HG02973 (cell line): ENCODE data around the gene SLC39A7.
"Not testable (repeated sequence)": the region's sequence is repeated elsewhere in the genome, so short reads cannot be mapped to it uniquely, and the experiment has no call there.

Experiments
- ATAC-seq: cut with Tn5 transposase; IDR thresholded peaks from one replicate; pipeline ENCODE4 v1.9.1; 2021; ENCODE audit warnings: moderate library complexity; ENCODE audit not compliant: unreplicated experiment

SLC39A7 gene

DNA sequence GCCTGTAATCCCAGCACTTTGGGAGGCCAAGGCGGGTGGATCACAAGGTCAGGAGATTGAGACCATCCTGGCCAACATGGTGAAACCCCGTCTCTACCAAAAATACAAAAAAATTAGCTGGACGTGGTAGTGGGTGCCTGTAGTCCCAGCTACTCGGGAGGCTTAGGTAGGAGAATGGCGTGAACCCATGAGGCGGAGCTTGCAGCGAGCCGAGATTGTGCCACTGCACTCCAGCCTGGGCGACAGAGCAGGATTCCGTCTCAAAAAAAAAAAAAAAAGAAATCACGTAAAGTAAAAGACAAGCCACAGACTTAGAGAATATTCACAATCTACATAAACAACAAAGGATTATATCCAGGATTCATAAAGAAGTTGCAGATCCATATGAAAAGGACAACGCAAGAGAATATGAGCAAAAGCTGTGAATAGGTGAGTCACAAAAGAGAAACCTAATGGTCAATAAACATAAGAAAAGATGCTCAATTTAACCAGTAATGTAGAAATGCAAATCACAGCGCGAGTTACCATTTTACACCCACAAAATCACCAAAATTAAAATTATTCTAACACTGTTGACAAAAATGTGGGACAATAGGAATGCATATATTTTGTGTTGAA is 25.9 kb downstream of the SLC39A7 start:
- ATAC-seq = not testable (repeated sequence)

DNA sequence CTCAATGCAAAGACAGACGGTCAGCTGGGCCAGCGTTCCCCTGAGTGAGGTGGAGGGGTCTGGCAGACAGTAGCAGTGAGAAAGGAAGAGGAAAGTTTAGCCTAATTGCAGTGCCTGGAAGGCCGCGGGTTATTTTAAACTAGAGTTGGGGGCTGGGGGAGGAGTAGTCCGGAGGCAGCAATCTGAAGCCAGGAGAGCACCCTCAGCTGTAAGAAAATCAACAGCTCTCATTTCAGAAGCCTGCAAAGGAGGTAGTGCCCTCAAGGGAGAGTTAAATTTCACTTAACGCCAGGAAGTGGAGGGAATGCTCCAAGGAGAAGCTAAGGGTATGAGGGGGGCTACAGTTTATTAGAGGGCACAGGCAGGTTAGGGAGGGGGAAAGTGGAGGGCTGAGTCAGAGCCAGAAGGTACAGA is 34.6 kb downstream of the SLC39A7 start:
- ATAC-seq = no peak

DNA sequence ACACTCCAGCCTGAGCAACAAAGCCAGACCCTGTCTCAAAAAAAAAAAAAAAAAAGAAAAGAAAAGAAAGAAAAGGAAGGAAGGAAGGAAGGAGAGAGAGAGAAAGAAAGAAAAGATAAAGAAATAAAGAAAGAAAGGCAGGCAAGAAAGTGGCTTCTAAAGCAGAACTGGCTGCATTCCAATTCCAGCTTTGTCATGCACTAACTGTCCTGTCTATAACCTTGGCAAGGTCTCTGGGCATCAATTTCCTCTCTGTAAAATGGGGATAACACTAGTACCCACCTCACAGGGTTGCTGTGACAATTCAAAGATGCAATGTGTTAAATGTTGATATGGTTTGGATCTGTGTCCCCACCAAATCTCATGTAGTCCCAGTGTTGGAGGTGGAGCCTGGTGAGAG is 35.7 kb downstream of the SLC39A7 start:
- ATAC-seq = no peak

DNA sequence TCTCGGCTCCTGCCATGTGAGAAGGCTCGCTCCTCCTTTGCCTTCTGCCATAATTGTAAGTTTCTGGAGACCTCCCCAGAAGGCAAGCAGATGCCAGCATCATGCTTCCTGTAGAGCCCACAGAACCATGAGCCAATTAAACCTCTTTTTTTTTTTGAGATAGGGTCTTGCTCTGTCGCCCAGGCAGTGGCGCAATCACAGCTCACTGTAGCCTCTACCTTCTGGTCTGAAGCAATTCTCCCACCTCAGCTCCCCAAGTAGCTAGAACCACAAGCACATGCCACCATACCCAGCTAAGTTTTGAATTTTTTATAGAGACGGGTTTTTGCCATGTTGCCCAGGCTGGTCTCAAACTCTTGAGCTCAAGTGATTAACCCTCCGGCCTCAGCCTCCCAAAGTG is 36.2 kb downstream of the SLC39A7 start:
- no peak for ATAC-seq

DNA sequence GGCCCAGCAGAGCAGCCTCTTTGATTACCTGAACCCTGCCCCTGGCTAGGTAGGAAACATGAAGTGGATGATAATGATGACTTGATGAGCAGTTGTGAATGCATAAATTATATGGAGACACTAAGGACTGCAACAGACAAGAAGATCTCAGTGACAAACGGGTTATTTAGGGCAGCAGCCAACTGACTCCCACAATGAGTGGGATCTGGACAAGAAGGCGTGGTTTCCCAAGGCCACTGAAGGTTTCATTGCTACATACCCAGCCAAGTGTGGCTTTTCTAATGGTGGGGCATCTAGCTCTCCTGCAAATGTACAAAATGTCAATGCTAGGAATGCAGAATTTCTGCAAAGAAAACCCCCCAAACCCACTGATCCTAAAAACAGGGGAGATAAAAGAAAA is 37.1 kb downstream of the SLC39A7 start:
- no peak for ATAC-seq

DNA sequence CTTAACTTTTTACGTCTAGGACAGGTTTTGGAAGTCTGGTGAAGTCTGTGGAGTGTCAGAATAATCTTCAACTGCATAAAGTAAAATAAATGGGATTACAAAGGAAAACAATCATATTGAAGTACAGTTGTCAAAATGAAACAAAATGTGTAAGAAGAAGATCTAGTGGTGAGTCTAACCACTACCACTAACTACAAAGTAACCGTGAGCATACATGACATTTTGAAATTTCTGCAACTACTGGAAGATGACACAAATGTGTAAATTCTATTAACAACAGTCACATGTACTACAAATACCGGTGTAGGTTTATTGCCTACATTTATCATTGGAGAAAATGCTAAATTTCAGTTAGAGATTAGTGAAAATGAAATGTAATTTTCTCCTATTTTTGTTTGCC is 41.3 kb downstream of the SLC39A7 start:
- no peak for ATAC-seq

DNA sequence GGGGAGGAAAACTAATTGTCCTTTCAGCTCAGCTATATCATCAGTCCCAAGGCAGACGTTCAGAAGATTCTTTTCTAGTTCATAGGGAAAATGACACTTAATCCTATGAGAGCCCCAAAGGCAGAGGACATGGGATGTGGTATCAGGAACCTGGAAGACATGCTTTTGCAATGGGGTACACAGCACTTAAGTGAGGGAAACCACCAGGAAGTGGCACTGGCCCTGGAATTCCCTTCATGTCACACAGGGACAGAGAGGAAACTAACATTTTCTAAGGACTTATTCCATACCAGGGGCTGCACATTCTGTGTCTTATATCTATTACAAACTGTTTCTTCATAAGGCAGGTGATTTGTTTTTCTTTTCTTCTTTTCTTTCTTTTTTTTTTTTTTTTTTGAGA is 42.8 kb downstream of the SLC39A7 start:
- no peak for ATAC-seq

DNA sequence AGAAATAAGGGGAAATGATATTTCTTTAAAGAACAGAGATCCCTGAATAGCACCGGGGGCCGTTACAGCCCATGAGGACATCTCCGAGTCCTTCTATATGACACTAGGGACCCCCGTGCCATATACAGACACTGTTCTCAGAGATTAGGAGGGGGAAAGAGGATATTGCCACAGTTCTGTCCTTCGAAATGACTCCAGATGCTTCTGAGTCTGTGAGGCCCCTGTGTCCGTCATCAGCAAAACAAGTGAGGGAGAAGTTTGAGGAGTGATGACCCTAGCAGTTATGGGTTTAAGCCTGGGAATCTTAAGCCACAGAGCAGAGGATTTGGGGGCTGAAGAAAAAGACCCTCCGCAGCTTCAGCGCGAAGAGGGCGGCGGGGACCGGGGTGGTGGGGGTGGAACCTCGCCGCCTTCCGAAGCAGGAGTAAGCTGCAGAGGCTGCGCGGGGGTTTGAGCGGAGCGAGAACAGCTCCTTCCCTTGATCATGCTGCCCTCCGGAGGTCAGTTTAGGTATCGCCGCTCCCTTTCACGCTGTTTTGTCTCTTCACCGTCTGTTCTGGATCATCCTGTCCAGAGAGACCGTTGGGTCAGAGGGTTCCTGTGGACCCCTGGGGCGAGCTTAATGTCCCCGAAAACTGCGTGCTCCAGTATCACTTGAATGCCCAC is 47.4 kb downstream of the SLC39A7 start:
- ATAC-seq = peak; percentile 35

DNA sequence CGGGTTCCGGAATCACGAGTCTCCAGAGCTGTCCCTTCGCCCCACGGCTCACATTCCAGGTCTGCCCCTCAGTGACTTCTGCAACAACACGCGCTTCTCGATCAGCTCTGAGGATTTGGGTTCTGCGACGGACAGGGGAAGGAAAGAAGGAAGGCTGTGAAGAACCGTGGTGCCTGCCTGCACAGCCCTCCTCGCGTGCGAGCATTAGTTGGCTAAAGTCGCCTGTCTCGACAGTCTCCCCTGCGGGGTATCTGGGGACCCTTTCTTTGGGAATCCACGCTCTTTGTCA is 47.9 kb downstream of the SLC39A7 start:
- ATAC-seq = peak; percentile 8

DNA sequence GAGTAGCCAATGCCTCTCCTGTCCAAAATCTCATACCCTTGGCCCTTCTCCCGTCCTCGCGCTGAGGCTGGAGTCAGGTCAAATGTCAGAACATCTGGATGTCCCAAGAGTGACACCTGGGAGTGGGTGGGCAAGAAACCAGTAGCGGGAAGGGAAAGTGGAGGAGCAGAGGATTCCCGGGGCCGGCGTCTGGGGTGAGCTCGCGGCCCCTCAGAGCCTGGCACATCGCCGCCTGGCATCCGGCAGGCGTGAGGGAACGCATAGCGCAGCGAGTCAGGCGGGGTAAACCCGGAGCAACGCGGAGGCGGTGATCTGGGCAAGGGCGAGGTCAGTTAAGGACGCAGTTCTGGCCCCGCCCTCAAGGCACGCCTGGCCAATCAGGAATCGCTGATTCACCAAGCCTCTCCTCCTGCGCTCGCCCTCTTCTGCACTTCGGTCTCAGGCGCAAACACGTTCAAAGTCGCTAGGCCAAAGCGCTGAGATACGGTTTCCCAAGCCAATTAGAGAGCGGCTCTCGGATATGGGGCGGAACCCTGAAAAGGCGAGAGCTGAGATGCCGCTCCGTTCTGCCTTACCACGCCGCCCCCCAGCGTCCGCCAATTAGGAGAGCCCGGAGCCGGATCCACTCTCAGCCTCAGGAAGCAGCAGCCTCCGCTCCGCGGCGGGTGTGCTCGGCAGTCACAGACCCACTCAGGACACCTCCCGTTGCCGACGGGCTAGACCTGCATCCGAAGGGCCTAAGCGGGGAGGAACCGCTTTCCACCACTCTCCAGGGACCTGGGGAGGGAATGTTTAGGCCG is 48.5 kb downstream of the SLC39A7 start:
- ATAC-seq = peak; percentile 83

DNA sequence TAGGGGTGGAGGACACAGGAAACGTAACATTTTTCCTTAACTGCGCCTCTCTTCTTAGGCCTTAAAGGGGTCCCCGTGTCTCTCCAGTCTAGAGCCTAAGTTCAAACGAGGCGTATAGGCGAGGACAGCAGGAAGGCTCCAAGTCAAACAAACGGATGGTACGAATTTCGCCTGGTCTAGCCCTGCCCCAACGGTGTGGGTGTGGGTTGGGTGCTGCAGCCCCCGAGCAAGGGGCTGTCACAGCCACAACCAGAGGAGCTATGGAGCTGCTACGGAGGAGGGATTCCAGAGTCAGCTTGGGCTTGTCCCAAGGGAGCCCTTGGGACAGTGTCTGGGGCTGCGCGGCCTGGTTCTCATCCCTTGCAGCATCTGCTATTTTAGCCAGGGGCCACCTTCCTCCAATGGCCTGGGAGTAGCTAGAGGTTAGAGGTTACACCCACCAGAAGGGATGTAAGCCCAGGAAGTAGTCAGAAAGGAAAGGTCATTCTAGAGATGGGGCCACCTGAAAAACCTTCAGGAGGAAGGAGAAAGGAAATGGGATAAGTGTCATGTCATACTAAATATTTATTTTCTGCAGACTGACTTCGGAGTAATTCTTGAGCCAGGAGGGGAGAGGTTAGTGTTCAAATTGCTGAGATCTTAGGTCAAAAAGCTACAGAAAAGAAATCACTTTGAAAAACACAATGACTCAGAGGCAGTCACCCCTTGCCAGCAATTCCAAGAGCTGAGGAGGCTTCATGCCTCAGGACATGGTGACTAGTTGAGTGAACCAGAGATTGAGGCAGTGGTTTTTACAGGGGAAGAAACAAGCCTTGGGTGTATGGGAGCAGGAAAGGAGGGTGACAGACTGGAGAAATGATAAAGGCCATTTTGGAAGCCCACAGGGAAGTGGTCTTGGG is 49.3 kb downstream of the SLC39A7 start:
- no peak for ATAC-seq

DNA sequence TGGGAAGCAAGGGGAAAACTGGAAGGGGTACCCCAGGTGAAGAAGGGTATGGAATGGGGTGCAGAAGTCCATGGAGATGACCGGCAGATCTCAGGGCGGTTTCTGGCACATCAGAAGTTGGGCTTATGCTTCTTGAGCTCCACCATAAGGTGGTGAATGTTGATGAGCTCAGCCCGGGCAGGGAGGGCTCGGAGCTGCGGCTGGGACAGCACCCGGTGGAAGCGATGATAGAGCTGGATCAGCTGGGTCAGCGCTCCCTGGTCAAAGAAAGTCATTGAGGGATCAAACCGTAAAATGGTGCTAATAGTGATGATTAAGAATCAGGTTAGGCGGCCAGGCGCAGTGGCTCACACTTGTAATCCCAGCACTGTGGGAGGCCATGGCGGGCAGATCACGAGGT is 50.1 kb downstream of the SLC39A7 start:
- no peak for ATAC-seq

DNA sequence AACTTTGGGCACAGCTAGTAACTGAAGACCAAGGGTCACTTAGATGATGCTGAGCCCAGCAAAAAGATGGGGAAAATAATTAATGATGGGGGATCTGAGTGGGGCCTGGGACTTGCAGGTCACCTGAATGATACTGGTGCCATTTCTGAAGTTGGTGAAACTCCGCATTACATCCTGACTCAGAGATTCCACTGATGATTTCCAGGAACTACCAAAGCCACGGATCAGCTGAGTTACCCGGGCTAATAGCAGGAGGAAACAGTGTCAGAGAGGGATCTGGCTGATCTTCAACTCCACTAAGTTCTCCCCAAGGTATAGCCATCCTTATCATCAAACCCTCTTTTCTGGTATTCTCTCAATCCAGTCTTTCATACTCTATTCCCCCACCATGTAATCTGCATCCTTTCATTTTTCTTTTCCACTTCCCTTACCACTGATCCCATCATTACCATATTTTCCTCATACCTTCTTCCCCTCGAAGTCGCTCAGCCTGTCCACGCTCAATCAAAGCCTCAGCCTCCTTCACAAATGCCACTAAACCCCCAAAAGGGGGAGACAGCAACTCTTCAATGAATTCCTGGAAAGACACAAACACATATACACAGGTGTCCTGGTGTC is 50.8 kb downstream of the SLC39A7 start:
- ATAC-seq = no peak

DNA sequence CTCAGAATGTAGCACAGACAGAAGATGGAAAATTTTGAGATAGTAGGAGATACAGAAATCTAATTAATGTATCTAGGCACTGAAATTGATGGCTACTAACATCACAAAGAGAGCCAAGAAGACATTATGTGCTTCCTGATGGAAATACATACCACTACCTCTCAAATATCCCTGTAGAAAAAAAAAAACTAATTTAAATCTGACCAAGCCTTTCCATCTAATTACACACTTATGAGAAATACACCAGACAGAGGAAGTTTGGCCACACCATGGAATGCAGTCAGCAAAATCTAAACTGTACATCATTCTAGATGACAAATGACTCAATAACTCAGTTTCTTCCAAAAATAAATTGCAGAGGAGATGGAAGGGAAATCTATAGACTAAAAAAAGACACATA is 52.1 kb downstream of the SLC39A7 start:
- no peak for ATAC-seq
